ENCODE data around the gene S100A4.

The S100A4 gene

GRCh38 chr1:153503766-153504165 lies 41.8 kb downstream of the S100A4 start:
- no peak for DNase-seq

GRCh38 chr1:153498746-153499145 lies 46.9 kb downstream of the S100A4 start:
- DNase-seq: no peak

- no peak for DNase-seq
Observed at GRCh38 chr1:153495536-153495935, 50.1 kb downstream of the S100A4 start.

GRCh38 chr1:153494976-153495535 lies 50.5 kb downstream of the S100A4 start:
- peak; percentile 73 for DNase-seq
